ENCODE measurements around the gene ENTR1.

The ENTR1 gene

DNA sequence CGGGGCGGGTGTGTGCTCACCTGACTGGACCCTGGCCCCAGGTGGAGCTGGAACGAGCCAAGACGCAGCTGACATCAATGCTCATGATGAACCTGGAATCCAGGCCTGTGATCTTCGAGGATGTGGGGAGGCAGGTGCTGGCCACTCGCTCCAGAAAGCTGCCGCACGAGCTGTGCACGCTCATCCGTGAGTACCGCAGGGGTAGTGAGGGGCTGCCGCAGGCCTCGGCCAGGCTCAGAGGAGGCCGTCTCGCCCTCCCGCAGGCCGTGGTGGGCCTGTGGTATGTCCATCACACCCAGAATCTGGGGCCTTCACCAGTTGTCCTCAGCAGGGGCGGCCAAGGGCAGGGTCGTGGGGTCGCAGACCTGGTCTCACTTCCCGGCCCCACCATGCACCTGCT, 11.4 kb upstream of the ENTR1 start:
- no peak for DNase-seq (ENCODE audit: low read depth)
- no peak overlapping the region for H3K4me3 ChIP-seq (ENCODE audit: low read depth, low read length)
- TF ChIP-seq, protein P1, sequence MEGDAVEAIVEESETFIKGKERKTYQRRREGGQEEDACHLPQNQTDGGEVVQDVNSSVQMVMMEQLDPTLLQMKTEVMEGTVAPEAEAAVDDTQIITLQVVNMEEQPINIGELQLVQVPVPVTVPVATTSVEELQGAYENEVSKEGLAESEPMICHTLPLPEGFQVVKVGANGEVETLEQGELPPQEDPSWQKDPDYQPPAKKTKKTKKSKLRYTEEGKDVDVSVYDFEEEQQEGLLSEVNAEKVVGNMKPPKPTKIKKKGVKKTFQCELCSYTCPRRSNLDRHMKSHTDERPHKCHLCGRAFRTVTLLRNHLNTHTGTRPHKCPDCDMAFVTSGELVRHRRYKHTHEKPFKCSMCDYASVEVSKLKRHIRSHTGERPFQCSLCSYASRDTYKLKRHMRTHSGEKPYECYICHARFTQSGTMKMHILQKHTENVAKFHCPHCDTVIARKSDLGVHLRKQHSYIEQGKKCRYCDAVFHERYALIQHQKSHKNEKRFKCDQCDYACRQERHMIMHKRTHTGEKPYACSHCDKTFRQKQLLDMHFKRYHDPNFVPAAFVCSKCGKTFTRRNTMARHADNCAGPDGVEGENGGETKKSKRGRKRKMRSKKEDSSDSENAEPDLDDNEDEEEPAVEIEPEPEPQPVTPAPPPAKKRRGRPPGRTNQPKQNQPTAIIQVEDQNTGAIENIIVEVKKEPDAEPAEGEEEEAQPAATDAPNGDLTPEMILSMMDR (IDR thresholded peaks at IDR 0.05; ENCODE audit: control insufficient read depth, extremely low read depth, insufficient read depth): no peak

DNA sequence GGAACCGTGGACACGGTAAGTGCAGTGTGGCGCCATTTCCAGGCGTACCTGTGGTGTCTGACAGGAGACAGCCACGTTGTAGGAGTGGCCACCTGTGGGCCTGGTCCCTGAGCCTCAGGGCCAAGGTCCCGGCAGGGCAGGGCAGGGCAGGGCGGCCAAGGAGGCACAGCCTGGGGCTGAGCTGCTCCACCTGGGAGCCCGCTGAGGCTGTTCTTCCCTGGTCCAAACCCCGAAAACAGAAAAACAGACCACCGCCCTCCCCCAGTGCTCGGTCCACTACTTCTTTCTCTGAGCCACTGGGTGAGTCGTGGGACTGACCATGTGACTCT, 8.6 kb upstream of the ENTR1 start:
- TF ChIP-seq, protein P1 (IDR thresholded peaks at IDR 0.05; ENCODE audit: control insufficient read depth, extremely low read depth, insufficient read depth): no peak
- no peak for DNase-seq (ENCODE audit: low read depth)
- H3K4me3 ChIP-seq (ENCODE audit: low read depth, low read length): no peak overlapping the region

DNA sequence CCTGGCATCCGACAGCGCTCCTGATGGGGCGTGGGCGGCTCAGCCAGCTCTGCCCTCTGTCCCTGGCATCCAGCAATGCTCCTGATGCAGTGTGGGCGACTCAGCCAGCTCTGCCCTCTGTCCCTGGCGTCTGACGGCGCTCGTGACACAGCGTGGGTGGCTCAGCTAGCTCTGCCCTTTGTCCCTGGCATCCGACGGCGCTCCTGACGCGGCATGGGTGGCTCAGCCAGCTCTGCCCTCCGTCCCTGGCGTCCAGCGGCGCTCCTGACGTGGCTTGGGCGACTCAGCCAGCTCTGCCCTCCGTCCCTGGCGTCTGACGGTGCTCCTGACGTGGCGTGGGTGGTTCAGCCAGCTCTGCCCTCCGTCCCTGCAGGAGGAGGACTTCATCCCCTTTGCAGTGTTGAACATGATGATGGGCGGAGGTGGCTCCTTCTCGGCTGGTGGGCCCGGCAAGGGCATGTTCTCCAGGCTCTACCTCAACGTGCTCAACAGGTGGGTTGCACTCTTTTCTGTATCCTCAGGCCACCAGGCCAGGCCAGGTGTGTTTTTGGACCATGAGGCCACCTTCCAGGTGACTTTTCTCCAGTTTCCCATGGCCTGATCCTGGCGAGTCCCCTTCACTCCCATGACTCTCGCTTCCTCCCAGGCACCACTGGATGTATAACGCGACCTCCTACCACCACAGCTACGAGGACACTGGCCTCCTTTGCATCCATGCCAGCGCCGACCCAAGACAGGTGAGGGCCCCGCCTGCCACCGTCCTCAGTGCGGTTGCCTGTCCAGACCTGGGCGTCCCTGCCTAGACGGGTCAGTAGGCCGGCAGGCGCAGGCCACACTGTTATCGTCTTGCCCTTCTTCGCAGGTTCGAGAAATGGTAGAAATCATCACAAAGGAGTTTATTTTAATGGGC, 8.0 kb upstream of the ENTR1 start:
- TF ChIP-seq, protein P1 (IDR thresholded peaks at IDR 0.05; ENCODE audit: control insufficient read depth, extremely low read depth, insufficient read depth): no peak
- no peak overlapping the region for H3K4me3 ChIP-seq (ENCODE audit: low read depth, low read length)
- no peak for DNase-seq (ENCODE audit: low read depth)

- no peak overlapping the region for H3K4me3 ChIP-seq (ENCODE audit: low read depth, low read length)
- DNase-seq (ENCODE audit: low read depth): no peak
- TF ChIP-seq, protein P1 (IDR thresholded peaks at IDR 0.05; ENCODE audit: control insufficient read depth, extremely low read depth, insufficient read depth): no peak
Measured at GRCh38 chr9:136416914-136417313, 6.5 kb upstream of the ENTR1 start.

GRCh38 chr9:136416427-136416826, 6.0 kb upstream of the ENTR1 start:
- TF ChIP-seq, protein P1 (IDR thresholded peaks at IDR 0.05; ENCODE audit: control insufficient read depth, extremely low read depth, insufficient read depth): no peak
- no peak for DNase-seq (ENCODE audit: low read depth)

GRCh38 chr9:136412962-136413361, 2.5 kb upstream of the ENTR1 start:
- TF ChIP-seq, protein P1 (IDR thresholded peaks at IDR 0.05; ENCODE audit: control insufficient read depth, extremely low read depth, insufficient read depth): no peak
- DNase-seq (ENCODE audit: low read depth): no peak
- H3K4me3 ChIP-seq (ENCODE audit: low read depth, low read length): no peak overlapping the region

More at GRCh38 chr9:136416427-136416826, 6.0 kb upstream of the ENTR1 start:
- no peak overlapping the region for H3K4me3 ChIP-seq (ENCODE audit: low read depth, low read length)

DNA sequence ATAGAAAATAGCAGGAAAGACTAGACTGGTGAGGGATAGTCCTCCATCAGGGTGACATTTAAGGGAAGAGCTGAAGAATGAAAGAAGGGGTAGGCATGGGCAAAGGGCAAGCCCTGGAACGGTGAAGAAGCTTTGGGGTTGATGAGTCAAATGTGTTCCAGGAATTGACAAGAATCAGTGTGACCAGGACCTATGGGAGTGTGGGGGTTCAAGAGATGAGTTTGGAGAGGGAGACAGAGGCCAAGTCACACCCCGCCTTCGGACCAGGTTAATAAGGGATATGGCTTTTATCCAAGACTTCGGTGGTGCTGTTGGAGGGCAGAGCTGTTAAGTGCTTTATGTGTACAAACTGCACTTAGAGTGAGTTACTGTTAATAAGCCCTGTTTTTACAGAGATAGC, 964 bp upstream of the ENTR1 start:
- TF ChIP-seq, protein P1 (IDR thresholded peaks at IDR 0.05; ENCODE audit: control insufficient read depth, extremely low read depth, insufficient read depth): no peak
- H3K4me3 ChIP-seq (ENCODE audit: low read depth, low read length): peak overlapping the region; percentile 97
- no peak for DNase-seq (ENCODE audit: low read depth)

Measured in LNCaP clone FGC (cell line).